A204.1 (cell line): ENCODE data around the gene ATF6.

ENCODE experiments used
- FAIRE-seq: peaks from 2 replicates; lab custom pipeline; 2012; peaks lifted over from hg19 to GRCh38; lab: Jason Lieb, UNC

ATF6 gene

DNA sequence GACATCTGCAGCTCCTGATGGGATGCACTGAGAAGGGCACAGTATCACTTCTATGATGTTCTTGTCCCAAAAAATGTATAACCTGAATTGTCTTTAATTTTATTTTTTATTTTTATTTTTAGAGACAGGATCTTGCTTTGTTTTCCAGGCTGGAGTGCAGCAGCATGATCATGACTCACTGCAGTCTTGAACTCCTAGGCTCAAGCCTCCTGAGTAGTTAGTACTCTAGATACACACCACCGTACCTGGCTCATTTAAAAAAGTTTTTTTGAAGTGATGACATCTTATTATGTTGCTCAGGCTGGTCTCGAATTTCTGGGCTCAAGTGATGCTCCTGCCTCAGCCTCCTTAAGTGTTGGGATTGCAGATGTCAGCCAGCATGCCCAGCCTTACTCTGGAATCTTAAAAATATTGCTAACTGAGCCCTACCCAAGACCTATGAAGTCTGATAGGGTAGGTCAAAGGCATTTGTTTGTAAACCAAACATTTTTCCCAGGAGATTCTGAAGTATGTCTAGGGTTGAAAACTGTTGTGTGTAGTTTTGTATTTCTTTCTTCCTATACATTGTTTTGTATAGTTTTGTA, 68.9 kb downstream of the ATF6 start:
- FAIRE-seq: no peak

DNA sequence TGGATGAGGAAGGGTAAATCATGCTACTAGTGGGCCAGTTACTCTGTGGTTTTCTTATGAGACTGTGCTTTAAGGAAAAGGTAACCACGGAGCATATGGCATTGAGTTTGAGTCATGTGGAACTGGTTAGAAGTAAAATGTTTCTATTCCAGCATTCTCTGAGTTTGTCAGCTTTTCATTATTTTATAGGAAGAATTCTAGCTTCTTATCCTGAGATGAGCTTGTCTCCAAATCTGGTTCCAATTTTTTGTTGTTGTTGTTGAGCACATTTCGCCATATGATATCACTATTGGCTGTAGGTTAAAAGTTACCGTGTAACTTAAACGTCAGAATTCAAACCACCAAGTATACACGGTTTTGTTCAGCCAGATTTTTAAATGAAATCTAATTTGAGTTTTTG, 69.9 kb downstream of the ATF6 start:
- no peak for FAIRE-seq

DNA sequence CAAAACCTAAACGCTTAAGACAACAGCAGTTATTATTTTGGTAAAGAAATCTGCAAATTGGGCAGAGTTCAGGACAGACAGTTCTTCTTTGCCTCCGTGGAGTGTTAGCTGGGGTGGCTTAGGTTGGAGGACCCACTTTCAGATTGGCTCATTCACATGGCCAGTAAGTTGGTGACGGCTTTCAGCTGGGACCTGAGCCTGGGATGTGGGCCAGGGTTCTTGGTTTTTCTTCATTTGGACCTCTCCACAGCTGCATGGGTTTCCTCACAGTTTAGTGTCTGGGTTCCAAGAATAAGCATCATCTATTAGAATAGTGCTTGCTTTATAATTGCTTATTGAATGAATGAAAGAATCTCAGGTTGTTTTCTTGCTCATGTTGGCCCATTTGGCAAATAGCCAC, 72.2 kb downstream of the ATF6 start:
- FAIRE-seq: no peak

DNA sequence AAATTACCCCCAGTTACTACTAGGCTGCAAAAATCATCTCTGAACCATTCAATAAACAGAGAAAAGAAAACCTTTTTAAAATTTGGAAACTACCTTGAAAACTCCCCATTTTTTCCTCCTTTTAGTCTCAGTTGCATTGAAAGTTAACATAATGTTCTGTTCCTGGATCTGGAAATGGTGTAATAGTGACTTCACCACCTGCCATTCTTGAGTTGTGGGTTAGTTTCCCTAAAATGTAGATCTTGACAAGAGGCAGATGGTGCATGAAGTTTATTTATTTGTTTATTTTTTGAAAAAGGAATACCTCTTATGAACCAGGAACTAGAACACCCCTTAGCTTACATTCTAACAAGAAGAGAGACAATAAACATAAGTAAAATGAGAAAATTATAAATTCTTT, 72.8 kb downstream of the ATF6 start:
- FAIRE-seq: no peak

DNA sequence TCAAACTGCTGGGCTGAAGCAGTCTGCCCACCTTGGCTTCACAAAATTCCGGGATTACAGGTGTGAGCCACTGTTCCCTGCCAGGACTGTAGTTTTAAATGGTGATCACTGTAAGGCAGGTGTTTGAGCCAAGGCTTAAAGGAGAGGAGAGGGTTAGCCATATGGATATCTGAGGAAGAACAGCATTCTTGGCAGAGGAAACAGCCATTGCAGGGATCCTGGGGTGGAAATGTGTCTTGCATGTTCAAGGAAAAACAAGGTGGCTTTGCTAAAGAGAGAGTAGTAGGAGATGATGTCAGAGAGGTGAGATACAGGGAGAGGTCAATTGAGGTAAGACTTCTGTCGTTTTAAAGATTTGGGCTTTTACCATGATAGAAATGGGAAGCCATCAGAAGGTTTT, 73.5 kb downstream of the ATF6 start:
- FAIRE-seq: no peak

DNA sequence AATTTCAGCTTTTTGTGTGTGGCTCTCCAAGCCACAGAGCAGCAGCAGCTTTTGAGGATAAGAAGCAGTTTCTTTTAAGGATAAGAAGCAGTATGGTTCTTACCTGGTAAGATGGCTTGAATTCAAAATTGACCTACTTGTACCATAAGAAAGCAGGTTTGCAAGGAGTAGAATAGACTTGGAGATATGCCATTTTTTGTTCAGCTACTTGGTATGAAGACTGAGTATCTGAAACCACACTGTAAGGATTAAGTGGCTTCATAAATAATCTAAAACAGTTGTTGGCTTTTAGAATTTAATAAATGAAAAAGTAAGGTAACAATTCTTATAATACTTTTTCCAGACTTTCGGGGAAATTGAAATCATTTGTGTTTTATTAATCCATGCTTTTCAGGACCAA, 74.2 kb downstream of the ATF6 start:
- no peak for FAIRE-seq

DNA sequence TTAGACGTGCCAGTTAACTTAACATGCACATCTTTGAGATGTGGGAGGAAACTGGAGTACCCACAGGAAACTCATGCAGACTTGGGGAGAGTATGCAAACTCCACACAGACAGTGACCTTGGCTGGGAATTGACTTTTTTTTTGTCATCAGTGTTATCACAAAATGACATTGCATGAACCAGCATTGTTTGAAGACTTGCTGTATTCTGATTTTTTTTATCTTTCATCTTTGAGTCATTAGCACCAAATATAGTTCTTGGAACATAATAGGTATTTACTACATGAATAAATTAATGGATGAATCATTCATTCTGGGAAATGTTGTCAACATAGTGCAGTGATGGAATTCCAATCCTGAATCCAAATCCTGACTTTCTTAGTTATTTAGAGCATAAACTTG, 77.0 kb downstream of the ATF6 start:
- no peak for FAIRE-seq

DNA sequence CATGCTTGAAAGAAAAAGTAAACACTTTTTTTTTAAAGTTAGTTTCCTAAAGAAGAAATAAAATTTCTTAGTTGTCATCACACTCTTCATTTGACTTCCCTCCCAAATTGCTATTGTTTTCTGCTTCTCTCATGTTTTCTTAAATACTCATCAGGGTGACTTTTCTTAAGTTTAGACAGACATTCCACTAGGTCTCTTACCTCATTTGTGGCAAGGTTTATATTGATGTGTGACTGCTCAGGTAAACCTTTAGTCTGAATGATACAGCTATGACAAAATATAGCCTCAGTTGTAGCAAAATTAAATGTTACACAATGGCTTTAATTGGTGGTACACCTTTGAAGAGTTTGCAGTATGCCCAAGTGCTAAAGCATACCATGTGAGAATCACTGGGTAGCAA, 78.6 kb downstream of the ATF6 start:
- FAIRE-seq: no peak

DNA sequence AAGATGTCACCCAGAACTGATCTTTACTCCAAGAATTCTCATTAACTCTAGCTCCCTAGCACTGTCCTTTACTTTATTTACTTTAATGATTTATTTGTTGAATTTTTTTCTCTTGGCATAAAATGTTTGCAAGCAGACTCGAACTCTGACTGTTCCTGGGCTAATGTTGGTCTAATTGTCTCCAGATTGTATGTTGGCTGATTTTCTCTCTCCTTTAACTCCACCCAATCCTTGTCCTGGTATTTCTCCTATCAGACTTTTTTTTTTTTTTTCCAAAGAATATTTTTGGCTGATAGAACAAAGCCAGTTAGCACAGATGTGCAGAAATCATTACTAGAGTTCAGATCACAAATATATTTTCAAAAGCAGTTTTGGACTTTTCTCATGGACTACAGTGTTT, 82.6 kb downstream of the ATF6 start:
- FAIRE-seq: no peak

DNA sequence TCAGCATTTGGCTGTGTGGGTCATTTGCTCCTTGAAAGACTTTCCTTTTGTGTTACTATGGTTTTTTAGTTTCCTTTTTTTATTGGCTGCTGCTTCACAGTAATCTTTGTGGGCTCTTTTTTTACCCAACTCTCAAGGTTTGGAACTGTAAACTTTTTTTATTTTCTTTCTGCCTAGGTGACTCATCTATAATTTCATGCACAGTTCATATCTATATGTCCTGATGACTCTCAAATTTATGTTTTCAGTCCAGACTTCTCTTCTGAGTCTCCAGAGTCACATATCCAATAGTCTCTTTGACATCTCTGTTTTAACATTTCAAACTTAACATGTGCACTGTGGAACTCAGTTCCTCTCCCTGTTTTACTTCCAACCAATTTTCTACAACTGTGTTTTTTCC, 83.4 kb downstream of the ATF6 start:
- no peak for FAIRE-seq

DNA sequence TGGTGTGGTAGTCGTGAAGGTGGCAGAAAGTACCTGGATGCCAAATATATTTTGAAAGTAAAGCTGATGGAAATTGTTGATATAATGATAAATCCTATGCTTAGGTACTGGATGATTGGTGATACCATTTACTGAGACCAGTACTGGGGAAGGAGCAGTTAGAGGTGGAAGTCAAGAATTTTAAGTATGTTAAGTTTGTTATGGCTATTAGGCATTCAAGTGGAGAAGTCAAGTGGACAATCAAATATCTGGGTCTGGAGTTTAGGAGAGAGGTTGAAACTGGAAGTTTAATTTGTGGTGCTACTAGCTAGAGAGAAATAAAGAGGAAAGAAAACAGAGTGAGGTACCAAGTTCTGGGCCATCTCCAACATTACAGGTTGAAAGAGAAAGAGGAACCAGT, 89.1 kb downstream of the ATF6 start:
- FAIRE-seq: no peak

DNA sequence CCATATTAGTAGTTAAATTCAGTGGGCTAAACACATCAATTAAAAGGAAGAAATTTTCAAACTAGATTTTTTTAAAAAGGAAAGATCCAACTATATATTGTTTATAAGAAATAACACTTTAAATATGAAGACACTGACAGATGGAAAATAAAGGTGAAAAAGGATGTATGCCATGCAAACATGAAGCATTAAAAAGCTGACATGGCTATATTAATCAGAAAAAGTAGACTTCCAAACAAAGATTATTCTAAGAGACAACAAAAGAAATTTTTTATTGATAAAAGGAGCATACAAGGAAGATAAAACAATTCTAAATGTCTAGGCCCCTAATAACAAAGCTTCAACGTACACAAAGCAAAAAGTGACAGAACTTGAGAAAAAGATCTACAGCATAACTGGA, 92.2 kb downstream of the ATF6 start:
- peak; percentile 21 for FAIRE-seq

DNA sequence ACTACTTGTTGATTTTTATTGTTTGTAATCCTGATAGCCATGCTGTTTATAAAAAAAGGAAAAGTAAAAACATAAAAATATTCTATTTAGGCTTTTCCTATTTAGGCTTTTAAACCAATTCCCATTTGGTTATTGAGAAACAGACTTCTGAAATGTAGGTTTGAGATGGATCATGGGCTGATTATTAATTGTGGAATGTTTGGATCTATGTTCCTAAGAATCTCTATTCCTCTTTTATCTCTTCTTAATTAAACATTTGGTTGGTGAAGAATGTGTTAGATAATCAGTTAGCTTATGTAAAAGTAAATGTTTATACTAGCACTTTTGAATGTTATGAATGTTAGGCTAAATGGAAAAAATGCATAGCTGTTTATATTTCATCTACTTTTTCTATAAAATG, 97.4 kb downstream of the ATF6 start:
- peak; percentile 14 for FAIRE-seq

DNA sequence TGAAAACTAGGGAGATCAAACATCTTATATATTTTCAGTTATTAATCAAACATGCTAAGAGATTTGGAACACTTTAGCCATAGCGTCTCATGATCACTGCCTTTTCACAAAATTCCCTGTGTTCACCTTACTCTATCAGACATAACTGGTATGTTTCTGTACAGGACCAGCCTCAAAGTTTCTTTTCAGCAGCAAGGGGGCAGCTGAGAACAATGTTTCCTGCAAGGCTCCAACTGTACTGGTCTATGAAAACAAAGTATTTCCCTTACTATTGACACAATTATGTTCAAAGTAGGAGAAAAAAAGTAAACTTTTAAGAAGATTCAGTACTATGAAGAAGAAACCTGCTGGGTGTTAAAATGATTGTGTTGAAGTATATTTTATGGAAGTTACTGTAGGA, 98.5 kb downstream of the ATF6 start:
- FAIRE-seq: peak; percentile 88

DNA sequence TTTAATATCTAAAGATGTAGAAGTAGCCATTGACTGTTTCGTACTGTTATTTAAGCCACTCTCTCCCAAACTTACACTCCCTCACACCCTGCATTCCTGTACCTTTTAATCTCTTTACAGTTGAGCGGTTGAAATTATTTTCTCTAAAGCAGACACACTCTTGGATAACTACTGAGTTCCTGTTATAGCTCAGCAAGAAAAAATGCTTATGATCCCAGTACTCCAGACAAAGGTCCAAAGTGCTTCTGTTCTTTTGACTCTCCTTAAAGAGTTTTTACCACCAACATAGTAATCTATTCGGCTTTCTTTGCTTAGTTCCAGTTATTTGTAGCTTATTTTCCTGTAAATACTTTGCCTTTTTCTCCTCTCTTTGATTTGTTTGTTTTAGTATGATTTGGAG, 100.1 kb downstream of the ATF6 start:
- no peak for FAIRE-seq

DNA sequence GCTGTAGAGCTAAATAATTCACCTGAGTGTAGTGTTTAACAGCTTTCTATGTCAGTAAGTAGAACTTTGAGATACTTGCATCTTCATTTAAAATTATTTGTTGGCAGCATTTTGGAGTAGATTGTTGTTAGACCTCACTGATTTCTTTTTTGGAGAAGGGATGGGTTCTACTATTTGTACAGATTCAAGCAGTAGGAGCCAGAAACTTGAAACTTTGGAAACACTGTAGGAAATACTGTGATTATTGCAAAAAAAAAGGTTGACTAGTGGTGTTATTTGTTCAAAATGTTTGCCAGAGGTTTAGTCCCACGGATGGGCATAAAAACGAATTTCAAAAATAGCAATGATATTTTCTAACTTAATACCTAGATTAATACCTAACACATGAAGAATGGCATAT, 102.7 kb downstream of the ATF6 start:
- FAIRE-seq: no peak

DNA sequence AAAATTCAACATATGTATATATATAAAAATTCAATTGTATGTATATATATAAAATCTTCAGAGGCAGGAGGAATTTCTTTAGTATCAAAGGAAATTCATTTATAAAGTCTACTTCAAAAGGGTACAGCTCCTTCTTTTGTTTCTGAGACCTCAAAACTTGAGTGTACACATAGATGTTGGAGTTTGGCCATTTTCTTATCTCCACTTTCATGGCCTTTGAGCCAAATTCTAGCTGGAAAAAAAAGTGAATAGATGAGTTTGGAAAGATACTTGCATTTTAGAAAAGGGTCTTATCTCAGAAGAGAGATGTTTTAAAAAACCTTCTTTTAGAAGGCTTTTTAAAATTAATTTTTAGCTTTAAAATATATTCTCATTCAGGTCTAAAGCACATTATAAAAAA, 103.2 kb downstream of the ATF6 start:
- FAIRE-seq: peak; percentile 64

DNA sequence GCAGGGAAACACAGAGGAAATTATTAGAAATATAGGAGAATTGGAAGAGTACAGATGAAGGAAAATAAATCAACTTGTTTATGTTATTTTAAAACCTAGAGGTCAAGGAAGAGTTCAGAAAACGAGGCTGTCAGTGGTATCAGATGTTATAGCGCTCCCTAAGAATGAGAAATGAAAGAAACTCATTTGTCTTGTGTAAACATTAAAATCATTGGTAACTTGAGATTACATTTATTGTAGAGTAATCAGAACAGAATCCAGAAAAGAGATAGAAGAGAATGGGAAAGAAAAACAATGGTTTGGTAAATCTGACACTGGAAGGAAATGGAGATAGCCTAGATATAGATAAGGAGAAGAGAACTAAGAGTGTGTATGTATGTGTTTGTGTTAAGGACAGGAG, 106.4 kb downstream of the ATF6 start:
- peak; percentile 41 for FAIRE-seq

DNA sequence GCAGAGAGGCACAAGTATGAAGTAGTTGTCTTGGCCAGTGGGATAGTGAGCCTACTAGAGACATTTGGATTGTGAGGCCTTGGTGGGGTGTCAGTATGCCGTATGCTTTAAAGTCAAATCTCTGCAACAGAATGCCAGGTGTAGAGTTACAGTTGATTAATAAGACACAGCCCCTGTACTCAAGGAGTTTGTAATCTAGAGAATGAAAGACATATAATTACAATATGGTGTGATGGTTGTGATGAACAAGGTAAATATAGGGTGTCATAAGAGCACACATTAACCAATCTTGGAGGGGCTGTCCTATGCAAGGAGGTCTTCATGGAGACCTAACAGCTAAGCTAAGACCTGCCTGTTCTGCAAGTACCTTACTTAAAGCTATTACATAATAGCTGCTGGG, 113.1 kb downstream of the ATF6 start:
- FAIRE-seq: no peak

DNA sequence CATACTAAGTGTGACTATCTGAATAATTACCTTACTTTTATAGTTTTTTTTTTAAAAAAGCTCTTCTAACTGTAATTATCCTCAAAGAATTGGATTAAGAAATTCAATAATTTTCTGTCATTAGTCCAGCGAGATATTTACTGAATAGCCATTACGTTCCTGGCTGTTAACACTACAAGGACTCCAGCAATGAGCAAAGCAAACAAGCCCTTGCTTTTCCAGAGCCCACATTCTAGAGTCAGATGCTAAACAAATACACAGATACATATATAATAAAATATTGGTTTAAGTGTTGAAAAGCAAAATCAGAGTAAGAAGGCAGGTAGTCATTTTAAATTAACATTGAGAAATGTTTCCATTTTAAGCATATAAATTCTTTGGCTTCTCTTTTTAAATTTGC, 118.4 kb downstream of the ATF6 start:
- no peak for FAIRE-seq

DNA sequence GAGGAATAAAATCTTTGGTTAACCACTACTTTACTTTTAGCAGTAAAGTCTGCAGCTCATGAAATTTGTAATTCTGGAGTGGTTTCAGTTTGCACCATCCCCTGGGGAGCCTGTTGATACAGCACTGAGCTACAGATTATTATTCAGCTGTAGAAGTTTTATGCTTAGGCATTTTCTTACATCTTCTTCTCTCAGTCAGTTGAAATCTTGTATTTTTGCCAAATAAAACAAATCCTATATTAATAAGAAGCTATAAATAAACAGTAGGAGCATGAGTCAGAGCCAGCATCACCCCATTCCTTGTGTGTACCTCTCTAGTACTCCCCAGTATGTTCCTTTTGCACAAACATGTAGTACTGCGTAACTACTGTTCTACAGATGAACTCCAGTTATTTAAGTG, 118.9 kb downstream of the ATF6 start:
- no peak for FAIRE-seq

DNA sequence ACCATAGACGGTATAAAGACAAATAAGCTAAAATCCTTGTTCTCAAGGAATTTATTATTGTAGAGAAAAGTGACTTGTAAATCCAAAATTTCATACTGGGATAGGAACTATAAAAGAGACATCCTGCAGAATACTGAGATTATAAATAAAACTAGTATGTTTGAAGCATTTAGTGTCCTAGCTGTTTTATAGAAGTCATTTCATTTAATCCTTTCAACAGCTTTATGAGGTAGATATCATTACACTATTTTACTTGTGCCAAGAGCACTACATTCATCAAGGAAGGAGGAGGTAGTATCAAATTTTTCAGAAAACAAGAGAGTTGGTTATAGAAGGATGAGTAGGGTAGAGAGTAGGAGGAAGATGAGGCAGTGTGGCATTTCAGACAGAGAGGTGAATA, 119.6 kb downstream of the ATF6 start:
- FAIRE-seq: peak; percentile 97

DNA sequence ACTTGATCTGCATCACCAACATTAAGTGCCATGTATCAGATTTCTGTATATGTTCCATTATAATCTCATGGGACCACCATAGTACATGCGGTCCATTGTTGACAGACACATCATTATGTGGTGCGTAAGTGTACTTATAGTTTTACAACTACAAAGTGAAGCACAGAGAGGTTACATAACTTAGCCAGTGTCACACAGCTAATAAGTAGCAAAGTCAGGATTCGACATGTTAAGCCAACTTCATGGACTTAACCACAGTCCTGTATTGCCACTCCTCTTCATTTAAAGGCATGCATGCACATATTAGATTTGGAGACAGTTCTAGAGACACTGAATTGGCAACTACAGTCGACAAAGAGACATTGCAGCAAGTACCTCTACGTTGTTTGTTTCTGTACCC, 120.5 kb downstream of the ATF6 start:
- no peak for FAIRE-seq

DNA sequence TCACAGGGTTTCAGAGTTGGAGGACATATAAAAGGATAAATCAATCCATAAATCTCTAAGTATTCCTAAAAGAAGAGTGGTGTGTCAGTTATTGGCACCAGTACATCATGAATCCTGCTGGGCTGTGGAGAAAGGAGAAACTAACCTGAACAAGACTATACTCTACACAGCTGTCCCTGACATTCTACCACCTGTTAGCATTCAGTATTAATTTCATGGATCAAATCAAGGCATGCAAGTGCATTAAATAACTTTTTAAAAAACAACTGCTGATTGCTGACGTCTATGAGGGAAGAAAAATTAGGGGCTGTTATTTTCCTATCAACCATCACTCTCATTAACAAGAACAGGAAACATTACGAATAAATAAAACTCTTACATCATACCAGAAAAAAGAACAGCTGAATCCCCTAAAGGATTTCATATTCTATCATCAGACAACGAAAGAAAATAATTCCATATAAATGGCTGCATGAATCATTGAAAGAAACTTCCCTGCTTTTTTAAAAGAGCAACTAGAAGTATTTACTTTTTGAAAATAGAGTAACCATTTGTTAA, 121.7 kb downstream of the ATF6 start:
- FAIRE-seq: peak; percentile 34

DNA sequence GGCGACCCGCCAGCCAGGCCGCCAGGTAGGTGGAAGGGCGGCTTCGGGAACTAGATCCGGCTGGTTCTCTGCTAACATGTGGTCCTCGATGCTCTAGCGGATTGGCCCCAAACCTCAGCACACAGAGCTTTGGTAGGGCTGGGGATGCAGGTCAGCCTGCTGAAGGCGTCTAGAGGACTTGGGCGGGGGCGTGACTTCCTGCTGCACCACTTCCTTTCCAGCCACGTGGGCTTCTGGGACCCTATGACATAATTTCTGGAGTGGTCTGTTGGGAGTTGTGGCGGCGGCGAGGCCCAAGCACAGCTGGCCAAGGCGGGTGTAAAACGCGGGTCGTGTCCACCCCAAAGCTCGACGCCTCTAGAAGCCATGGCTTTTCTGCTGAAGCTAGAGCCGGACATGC, 124.5 kb downstream of the ATF6 start:
- FAIRE-seq: no peak
